Activated CD8-positive, alpha-beta T cell treated with anti-CD3 and anti-CD28 coated beads for 36 hours (primary cell): Measurements from ENCODE around the gene GSTA1. TPM values are rescaled to one million over a fixed set of nuclear protein-coding genes. Genes with fewer than 3 reads are reported as not detected.
"Not testable (repeated sequence)": the region's sequence is repeated elsewhere in the genome, so short reads cannot be mapped to it uniquely, and the experiment has no call there.

ENCODE experiments used
- ATAC-seq: fragments of 200-7000 bp; cut with Tn5 transposase; one replicate; pipeline ENCODE4 v1.10.0; 2021; ENCODE audit warnings: mild to moderate bottlenecking, moderate library complexity
- CTCF ChIA-PET: fragments of 350-600 bp; sonication (Branson Sonifier 250); formaldehyde crosslinking; loops from one replicate; lab custom pipeline; 2021; ENCODE audit warnings: antibody characterized with exemption; lab: Charles Lee
- POLR2A ChIA-PET: fragments of 350-600 bp; sonication (Branson Sonifier 250); formaldehyde crosslinking; loops from one replicate; lab custom pipeline; 2021; ENCODE audit warnings: antibody characterized with exemption; lab: Charles Lee
- DNase-seq: peaks from one replicate; pipeline ENCODE4 v3.0.0-alpha.2; 2020
- H3K27ac Mint-ChIP-seq: one replicate; pipeline ENCODE4 v1.8.0; 2021; ENCODE audit warnings: mild to moderate bottlenecking, mixed read lengths
- H3K27me3 Mint-ChIP-seq: one replicate; pipeline ENCODE4 v1.8.0; 2021; ENCODE audit warnings: mixed read lengths
- H3K36me3 Mint-ChIP-seq: one replicate; pipeline ENCODE4 v1.8.0; 2021; ENCODE audit warnings: low read depth, mixed read lengths
- H3K4me1 Mint-ChIP-seq: one replicate; pipeline ENCODE4 v1.8.0; 2021; ENCODE audit warnings: low read depth, mixed read lengths
- H3K4me3 Mint-ChIP-seq: one replicate; pipeline ENCODE4 v1.8.0; 2021; ENCODE audit warnings: mild to moderate bottlenecking, moderate library complexity, mixed read lengths
- H3K9me3 Mint-ChIP-seq: one replicate; pipeline ENCODE4 v1.8.0; 2021; ENCODE audit warnings: mixed read lengths
- CTCF ChIP-seq: fragments of 200-600 bp; IDR thresholded peaks from one replicate; pipeline ENCODE4 v1.8.0; 2022; ENCODE audit warnings: antibody characterized with exemption, mild to moderate bottlenecking
- intact Hi-C: fragments of 100-400 bp; cut with micrococcal nuclease; formaldehyde crosslinking; loops from one replicate; pipeline ENCODE4 v1.10.0; 2022
- total RNA-seq, 2 experiments: library from RNA; stranded (reverse); gene quantifications; one replicate each; pipeline ENCODE4 v1.2.3, GENCODE V29; 2021

The GSTA1 gene
- total RNA-seq, 2 experiments from 2014 or later: not detected

- H3K27ac Mint-ChIP-seq: no peak overlapping the region
- H3K9me3 Mint-ChIP-seq: no peaks in the 10 kb centered on the region
- intact Hi-C loops: no loop called here
- POLR2A ChIA-PET: interaction anchor here (0.6 kb wide), 1 partner anchor 181 kb away, joined by 3 read pairs; no protein-coding TSS in a partner anchor
- no peaks in the 10 kb centered on the region for H3K4me1 Mint-ChIP-seq
- peak; percentile 54 for DNase-seq
- H3K27me3 Mint-ChIP-seq: peaks cover 3% of the 10 kb centered on the region
- CTCF ChIA-PET: interaction anchor here (0.7 to 1.3 kb wide), 5 partner anchors 13 to 250 kb away, joined by 3 to 4 read pairs (median 3); partner anchors contain the start of genes FBXO9 and GSTA4
- peak; percentile 91 for ATAC-seq
- no peak overlapping the region for H3K4me3 Mint-ChIP-seq
- peak; percentile 68 for TF ChIP-seq CTCF
- no peaks in the 10 kb centered on the region for H3K36me3 Mint-ChIP-seq
Observed at GRCh38 chr6:52815167-52816092, 11.8 kb upstream of the GSTA1 start.

- H3K27me3 Mint-ChIP-seq, intact Hi-C loops, ATAC-seq, H3K4me1 Mint-ChIP-seq, H3K4me3 Mint-ChIP-seq, POLR2A ChIA-PET, H3K27ac Mint-ChIP-seq, H3K36me3 Mint-ChIP-seq, H3K9me3 Mint-ChIP-seq, DNase-seq: not testable (repeated sequence)
- CTCF ChIA-PET: interaction anchor here (0.6 to 1.0 kb wide), 4 partner anchors 12 to 534 kb away, joined by 3 read pairs; partner anchors contain the start of genes ELOVL5, FBXO9 and GSTA4
Observed at GRCh38 chr6:52814545-52814944, 10.9 kb upstream of the GSTA1 start.

GRCh38 chr6:52809777-52810176, 6.2 kb upstream of the GSTA1 start:
- H3K27ac Mint-ChIP-seq, H3K4me3 Mint-ChIP-seq, H3K4me1 Mint-ChIP-seq, H3K36me3 Mint-ChIP-seq, CTCF ChIA-PET, POLR2A ChIA-PET, H3K9me3 Mint-ChIP-seq, intact Hi-C loops, ATAC-seq, DNase-seq: not testable (repeated sequence)
- peaks cover 11% of the 10 kb centered on the region for H3K27me3 Mint-ChIP-seq

GRCh38 chr6:52808660-52809059, 5.0 kb upstream of the GSTA1 start:
- Mint-ChIP-seq H3K27ac (no peak overlapping the region), H3K27me3 (peaks cover 12% of the 10 kb centered on the region), H3K4me1 (no peaks in the 10 kb centered on the region), H3K36me3 (no peaks in the 10 kb centered on the region), H3K4me3 (no peak overlapping the region), H3K9me3 (no peaks in the 10 kb centered on the region)
- intact Hi-C loops: no loop called here
- DNase-seq: no peak
- ChIA-PET POLR2A (no interaction called here), CTCF (no interaction called here)
- no peak for ATAC-seq
- TF ChIP-seq CTCF: no peak

- ATAC-seq (no peak), DNase-seq (no peak)
- intact Hi-C loops: no loop called here
- peaks cover 18% of the 10 kb centered on the region for H3K27me3 Mint-ChIP-seq
- no peaks in the 10 kb centered on the region for H3K9me3 Mint-ChIP-seq
- ChIA-PET CTCF (interaction anchor here (1.1 kb wide), 1 partner anchor 12 kb away, joined by 3 read pairs; no protein-coding TSS in a partner anchor), POLR2A (no interaction called here)
- no peaks in the 10 kb centered on the region for H3K36me3 Mint-ChIP-seq
- H3K4me3 Mint-ChIP-seq: no peak overlapping the region
- no peak overlapping the region for H3K27ac Mint-ChIP-seq
- no peaks in the 10 kb centered on the region for H3K4me1 Mint-ChIP-seq
- no peak for TF ChIP-seq CTCF
Observed at GRCh38 chr6:52802806-52803205, 810 bp downstream of the GSTA1 start.
